Measurements from ENCODE around the gene PWP2. TPM values are rescaled to one million over a fixed set of nuclear protein-coding genes. Genes with fewer than 3 reads are reported as not detected.

PWP2 gene
- total RNA-seq, 1 experiment from 2014 or later: 6.0 TPM

DNA sequence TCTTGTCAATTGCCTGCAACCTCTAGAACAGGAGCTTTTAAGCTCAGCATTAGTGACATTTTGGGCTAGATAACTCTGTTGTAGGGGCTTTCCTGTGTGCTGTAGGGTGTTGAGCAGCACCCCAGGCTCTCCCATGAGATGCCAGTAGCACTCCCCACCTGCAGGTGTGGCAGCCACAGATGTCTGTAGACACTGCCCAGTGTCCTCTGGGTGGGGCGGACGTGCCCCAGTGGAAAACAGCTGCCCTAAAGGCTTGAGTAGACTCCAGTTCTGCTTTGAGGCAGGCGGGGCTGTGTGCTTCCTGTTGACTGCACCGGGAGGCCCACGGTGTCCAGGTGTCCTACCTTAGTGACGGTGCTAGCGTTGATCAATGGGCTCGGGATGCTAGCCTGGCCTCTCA lies 16.9 kb upstream of the PWP2 start:
- H3K4me1 Mint-ChIP-seq: no peaks in the 10 kb centered on the region
- H3T11ph ChIP-seq (ENCODE audit: low read length): no peak overlapping the region
- no peak overlapping the region for H3K9ac ChIP-seq (ENCODE audit: extremely low read depth, insufficient read length, low read length)
- H3K23me2 ChIP-seq (ENCODE audit: insufficient read length, low read depth, low read length, poor library complexity, severe bottlenecking): no peaks in the 10 kb centered on the region
- H3K4me1 ChIP-seq (ENCODE audit: insufficient read depth, low read length): no peaks in the 10 kb centered on the region
- no peaks in the 10 kb centered on the region for H3K9me3 Mint-ChIP-seq
- no peak overlapping the region for H3K4ac ChIP-seq (ENCODE audit: low read depth, low read length)
- H2BK15ac ChIP-seq (ENCODE audit: low read depth, low read length): no peak overlapping the region
- no peak overlapping the region for H4K5ac ChIP-seq (ENCODE audit: insufficient read length, low read depth, low read length)
- H3K4me3 Mint-ChIP-seq: no peak overlapping the region
- TF ChIP-seq, protein P1, sequence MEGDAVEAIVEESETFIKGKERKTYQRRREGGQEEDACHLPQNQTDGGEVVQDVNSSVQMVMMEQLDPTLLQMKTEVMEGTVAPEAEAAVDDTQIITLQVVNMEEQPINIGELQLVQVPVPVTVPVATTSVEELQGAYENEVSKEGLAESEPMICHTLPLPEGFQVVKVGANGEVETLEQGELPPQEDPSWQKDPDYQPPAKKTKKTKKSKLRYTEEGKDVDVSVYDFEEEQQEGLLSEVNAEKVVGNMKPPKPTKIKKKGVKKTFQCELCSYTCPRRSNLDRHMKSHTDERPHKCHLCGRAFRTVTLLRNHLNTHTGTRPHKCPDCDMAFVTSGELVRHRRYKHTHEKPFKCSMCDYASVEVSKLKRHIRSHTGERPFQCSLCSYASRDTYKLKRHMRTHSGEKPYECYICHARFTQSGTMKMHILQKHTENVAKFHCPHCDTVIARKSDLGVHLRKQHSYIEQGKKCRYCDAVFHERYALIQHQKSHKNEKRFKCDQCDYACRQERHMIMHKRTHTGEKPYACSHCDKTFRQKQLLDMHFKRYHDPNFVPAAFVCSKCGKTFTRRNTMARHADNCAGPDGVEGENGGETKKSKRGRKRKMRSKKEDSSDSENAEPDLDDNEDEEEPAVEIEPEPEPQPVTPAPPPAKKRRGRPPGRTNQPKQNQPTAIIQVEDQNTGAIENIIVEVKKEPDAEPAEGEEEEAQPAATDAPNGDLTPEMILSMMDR (conservative IDR thresholded peaks at IDR 0.05): no peak
- no peaks in the 10 kb centered on the region for H3K79me1 ChIP-seq (ENCODE audit: insufficient read depth, low read depth, low read length, poor library complexity, severe bottlenecking)
- no peaks in the 10 kb centered on the region for H3K27me3 ChIP-seq (ENCODE audit: insufficient read depth, low read length)
- no peak for DNase-seq
- no peak overlapping the region for H2AFZ ChIP-seq (ENCODE audit: low read length)
- no peaks in the 10 kb centered on the region for H3K27me3 Mint-ChIP-seq (ENCODE audit: low read depth)
- no peak overlapping the region for H3K4me2 ChIP-seq (ENCODE audit: insufficient read depth, insufficient read length, low read length)
- peaks cover 12 to 65% (median 41%) of the 10 kb centered on the region in 3 experiments; a peak in 6 of 7 replicates for H3K36me3 Mint-ChIP-seq (ENCODE audit: insufficient read depth in 1 of 3, low read depth in 3 of 3)
- H3K27ac ChIP-seq (ENCODE audit: insufficient read length, low read depth, low read length): no peak overlapping the region
- H3K23ac ChIP-seq (ENCODE audit: insufficient read length, low read depth, low read length): no peak overlapping the region
- no peak overlapping the region for H4K91ac ChIP-seq (ENCODE audit: insufficient read length, low read depth, low read length)
- no CpG with 5 or more reads among the region's 8 CpGs for WGBS (ENCODE audit: extremely low coverage, insufficient read length, low lambda C conversion rate)
- H2BK20ac ChIP-seq (ENCODE audit: low read depth, low read length, poor library complexity, severe bottlenecking): no peak overlapping the region
- no peak overlapping the region for H3K18ac ChIP-seq (ENCODE audit: insufficient read length, low read depth, low read length)
- H2BK12ac ChIP-seq (ENCODE audit: insufficient read length, low read depth, low read length): no peak overlapping the region
- H3K79me2 ChIP-seq (ENCODE audit: insufficient read depth, low read length): no peaks in the 10 kb centered on the region
- H2BK120ac ChIP-seq (ENCODE audit: low read depth, low read length, poor library complexity, severe bottlenecking): no peak overlapping the region
- H3K14ac ChIP-seq (ENCODE audit: insufficient read depth, low read length): no peak overlapping the region
- H2AK5ac ChIP-seq (ENCODE audit: insufficient read length, low read length): no peak overlapping the region
- no peaks in the 10 kb centered on the region for H4K20me1 ChIP-seq (ENCODE audit: control insufficient read depth, insufficient read depth, insufficient read length)
- H3K27ac Mint-ChIP-seq: no peak overlapping the region; a peak in 1 of 7 replicates
- H2BK5ac ChIP-seq (ENCODE audit: insufficient read length, low read length): no peak overlapping the region
- no peak overlapping the region for H3K56ac ChIP-seq (ENCODE audit: insufficient read length, low read depth, low read length)
- H4K8ac ChIP-seq (replicated peaks; ENCODE audit: insufficient read length, low read depth, low read length): no peak overlapping the region
- no peaks in the 10 kb centered on the region for H3K9me3 ChIP-seq (ENCODE audit: control insufficient read depth, low read depth, low read length)

Measured in H9 (cell line).